T-helper 9 cell (primary cell): ENCODE measurements around the gene FBXO42.
"Not testable (repeated sequence)": the region's sequence is repeated elsewhere in the genome, so short reads cannot be mapped to it uniquely, and the experiment has no call there.

Experiments
- DNase-seq: peaks from one replicate; pipeline ENCODE4 v3.0.0-alpha.2; 2020

Gene FBXO42

GRCh38 chr1:16241221-16241708, 111.0 kb downstream of the FBXO42 start:
- DNase-seq: no peak

DNA sequence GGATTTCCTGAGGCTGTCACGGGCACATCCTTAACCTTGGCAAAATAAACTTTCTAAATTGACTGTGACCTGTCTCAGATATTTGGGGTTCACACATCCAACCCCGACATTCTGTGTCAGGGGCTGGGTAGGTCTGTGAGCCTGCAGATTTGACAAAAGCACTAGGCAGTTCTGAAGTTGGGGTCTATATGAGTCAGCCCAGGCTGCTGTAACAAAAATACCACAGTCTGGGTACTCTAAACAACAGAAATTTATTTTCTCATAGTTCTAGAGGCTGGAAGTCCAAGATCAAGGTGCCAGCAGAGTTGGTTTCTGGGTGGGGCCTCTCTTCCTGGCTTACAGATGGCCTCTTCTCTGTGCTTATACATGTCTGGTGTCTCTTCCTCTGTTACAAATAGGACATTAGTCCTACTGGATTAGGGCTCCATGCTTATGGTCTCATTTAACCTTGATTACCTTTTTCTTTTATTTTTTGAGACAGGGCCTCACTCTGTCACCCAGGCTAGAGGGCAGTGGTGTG, 112.2 kb downstream of the FBXO42 start:
- DNase-seq: no peak

DNA sequence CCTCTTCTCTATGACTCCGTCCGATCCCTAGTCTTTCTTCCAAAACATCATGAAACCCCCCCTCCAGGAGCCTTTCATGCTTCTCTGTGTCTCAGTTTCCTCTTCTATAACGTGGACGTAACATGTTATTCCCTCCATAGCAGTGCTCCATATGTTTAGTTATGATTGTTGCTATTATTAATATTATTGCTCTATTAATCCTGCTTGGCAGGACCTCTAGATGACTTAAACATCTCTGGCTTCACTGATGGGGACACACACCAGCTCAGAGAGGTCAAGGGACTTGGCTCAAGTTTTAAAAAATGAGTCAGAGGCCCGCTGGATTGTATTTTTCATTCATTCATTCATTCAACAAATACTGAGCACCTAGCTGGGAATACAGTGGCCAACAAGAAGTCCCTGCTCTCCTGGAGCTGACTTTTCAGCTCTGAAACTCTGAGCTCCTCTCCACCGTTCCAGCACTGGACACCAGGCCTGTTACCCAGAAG, 114.9 kb downstream of the FBXO42 start:
- DNase-seq: no peak

DNA sequence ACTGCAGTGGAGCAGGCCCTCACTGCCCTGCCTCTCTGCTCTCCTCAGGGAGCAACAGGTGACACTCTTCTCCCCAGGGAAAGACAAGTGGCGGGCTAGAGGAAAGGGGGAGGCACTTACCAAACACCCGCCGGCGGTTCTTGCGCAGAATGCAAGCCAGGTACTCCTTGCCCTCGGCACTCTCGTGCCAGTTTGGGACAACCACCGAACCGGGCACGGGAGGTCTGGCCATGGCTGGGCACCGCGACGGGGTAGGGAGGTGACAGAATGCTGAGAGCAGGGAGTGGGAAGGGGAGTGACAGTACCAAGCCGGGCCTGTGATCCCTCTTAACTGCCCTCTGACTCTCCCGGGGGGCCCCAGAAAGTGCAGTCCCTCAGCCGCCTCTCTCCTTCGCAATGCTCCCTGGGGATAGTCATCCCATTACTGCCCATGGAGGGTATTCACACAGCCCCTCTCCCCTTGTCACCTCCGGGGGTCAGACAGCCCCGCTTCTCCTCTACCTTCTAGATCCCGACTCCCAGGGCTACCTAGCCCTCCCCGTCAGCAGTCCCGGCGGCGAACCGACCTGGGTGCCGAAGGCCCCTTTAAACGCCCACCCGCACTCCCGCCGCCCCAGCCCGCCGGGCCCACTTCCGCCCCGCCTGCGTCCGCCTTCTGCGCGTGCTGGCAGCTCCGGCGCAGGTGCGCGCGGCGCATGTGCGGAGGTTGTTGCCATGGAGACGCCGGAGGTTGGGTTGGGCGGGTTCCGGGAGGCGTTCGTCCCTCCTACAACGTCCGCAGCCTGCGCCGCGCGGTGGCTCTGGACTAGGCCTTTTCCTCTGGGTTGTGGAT, 115.6 kb downstream of the FBXO42 start, which contains the start of gene CPLANE2:
TSS of gene CPLANE2 (minus strand) at position 673 of the 832 bp plus-strand sequence. CDS start at position 232, 441 bp downstream.
- peak; percentile 93 for DNase-seq

DNA sequence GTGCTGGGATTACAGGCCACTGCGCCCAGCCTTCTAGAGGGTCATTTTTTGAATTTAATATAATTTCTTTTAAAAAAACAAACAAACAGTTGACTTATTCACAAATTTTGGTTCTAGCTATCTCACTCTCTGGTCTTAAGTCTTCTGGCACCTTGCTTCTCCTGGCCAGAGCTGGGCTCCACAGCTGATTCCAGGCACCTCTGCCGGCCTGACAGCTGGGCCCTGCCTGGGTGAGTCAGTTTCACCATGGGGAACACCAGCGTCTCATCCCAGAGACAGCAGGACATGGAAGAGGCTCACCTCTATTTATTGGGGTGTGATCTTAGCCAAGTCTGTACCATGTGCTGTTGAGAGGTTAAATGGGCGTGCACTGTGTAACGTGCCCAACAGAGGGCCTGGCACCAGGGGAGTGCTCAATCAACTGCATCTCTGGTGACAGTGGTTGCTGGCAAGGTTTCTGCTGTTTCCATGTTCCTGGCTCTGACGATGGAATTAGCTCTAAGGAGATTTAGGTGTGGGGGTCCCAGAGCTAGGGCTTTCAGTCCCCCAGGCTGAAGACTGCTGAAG, 116.3 kb downstream of the FBXO42 start:
- peak; percentile 28 for DNase-seq

DNA sequence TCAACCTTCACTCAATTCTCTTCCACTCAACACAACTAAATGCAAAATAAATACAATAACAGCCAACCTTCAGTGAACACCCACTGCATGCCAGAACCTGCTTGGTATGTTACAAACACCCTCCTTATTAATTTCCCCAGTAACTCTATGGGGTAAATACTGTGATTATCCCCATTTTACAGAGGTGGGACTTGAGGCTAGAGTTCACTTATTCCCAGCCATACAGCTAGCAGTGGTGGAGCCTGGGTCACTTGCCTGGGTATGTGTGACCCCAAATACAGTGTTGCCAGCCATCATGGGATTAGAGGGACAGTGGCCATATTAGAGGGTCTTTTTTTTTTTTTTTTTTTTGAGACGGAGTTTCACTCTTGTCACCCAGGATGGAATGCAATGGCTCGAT, 116.9 kb downstream of the FBXO42 start:
- DNase-seq: no peak

GRCh38 chr1:16233431-16233830, 118.8 kb downstream of the FBXO42 start:
- no peak for DNase-seq

DNA sequence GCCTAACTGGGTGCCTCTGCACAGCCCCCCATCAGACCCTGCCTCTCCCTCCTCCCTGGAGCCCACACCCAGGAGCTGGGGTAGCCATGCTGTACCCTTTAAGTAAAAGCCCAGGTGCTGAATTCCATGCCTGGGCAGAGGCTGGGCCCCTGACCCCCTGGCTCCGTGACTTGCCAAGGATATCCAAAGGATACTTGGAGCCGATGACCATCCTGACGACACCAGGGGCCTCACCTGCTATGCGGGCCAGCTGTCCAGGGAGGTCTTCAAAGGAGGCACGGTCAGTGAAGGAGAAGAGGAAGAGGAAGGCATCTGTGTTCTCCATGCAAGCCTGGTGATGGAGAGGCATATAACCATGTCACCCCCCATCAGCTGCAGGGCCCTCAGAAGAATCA, 120.0 kb downstream of the FBXO42 start:
- no peak for DNase-seq

- DNase-seq: no peak
Measured at GRCh38 chr1:16231331-16232315, 120.7 kb downstream of the FBXO42 start.

DNA sequence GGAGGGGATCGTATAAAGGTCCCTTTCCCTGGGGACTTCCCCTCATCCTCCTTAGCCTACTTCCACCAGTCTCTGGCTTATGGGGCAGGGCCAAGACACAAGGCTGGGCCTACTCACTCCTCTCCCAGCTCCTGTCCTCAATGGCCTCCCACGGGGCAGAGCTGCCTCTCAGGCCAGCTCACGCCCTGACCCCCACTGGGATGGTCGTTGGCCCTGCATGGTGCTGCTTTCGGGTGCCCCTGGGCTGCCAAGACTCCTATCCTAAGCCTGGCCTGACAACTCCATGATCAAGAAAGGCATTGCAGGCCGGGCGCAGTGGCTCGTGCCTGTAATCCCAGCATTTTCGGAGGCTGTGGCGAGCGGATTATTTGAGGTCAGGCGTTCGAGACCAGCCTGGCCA, 121.5 kb downstream of the FBXO42 start:
- DNase-seq: no peak

- DNase-seq: no peak
Measured at GRCh38 chr1:16229976-16230740, 122.1 kb downstream of the FBXO42 start.

DNA sequence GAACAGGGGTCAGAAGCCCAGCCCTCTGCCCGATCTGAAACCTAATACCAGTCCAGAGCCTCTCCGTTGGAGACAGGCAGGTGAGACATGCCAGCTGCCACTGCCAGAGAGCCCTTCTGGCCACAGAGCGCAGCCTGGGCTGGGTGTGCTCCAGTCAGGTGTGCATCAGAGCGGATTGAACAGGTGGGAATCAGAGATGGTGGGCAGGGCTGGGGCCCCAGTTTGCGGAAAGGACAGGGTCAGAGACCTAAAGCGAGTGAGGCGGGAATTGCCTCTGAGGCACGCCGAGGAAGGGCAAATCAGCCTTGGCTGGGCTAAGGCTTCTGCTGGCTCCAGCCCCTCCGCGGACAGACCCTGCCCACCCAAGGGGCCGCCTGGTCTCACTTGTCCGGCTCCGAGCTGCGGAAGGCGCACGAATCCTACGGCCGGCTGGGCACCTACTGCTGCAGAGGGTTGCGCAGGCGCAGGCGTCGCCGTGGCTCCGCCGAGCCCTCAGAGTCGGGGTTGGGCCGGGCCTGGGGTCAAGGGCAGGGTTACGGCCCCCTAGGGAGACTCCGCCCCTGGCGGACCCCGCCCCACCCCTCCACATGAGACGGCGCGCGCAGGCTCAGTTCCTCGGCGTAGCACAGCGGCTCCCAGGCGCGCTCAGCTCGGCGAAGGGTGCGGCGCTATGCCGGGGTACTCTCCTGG, 125.6 kb downstream of the FBXO42 start:
- no peak for DNase-seq

GRCh38 chr1:16226129-16226489, 126.2 kb downstream of the FBXO42 start:
- DNase-seq: no peak

DNA sequence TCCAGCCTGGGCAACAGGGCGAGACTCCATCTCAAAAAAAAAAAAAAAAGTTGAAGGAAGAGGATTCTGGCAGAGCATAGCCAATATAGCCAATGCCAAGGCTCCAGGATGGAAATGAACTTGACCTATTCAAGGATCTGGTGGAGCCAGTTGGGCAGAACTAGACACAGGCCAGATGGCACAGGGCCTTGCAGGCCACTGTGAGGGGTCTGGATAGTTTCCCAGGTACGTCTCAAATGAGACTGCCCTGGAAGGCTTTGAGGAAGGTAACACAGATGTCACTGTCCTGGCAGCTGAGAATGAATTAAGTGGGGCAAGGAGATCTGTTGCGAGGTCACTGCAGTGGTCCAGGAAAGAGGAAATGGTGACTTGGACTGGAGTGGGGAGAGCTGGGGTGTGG, 127.8 kb downstream of the FBXO42 start:
- no peak for DNase-seq

DNA sequence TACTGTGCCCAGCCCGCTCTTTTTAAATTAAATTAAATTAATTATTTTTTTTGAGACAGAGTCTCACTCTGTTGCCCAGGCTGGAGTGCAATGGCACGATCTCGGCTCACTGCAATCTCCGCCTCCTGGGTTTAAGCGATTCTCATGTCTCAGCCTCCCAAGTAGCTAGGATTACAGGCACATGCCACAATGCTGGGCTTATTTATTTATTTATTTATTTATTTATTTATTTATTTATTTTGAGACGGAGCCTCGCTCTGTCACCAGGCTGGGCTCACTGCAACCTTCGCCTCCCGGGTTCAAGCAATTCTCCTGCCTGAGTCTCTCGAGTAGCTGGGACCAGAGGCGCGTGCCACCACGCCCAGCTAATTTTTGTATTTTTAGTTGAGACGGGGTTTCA, 129.6 kb downstream of the FBXO42 start:
- DNase-seq: not testable (repeated sequence)

GRCh38 chr1:16221499-16221898, 130.8 kb downstream of the FBXO42 start:
- no peak for DNase-seq

- DNase-seq: no peak
Measured at GRCh38 chr1:16219968-16220500, 132.2 kb downstream of the FBXO42 start.

DNA sequence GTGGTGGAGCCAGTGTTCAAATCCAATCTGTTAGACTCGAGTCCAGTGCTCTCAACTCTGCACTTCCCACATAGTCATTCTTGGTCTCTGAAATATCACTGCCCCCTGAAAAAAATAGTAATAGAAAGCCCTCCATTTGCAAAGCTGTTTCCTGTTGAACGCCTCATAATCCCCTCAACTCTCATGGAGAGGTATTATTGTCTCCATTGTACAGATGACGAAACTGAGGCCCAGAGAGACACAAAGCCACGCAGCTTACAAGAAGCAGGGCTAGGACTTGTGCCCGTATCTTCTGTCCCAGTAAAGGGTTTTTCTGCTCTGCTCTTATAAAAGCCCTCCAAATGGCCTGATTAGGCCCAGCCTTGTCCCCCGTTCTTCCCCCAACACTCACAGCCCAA, 133.6 kb downstream of the FBXO42 start:
- no peak for DNase-seq

DNA sequence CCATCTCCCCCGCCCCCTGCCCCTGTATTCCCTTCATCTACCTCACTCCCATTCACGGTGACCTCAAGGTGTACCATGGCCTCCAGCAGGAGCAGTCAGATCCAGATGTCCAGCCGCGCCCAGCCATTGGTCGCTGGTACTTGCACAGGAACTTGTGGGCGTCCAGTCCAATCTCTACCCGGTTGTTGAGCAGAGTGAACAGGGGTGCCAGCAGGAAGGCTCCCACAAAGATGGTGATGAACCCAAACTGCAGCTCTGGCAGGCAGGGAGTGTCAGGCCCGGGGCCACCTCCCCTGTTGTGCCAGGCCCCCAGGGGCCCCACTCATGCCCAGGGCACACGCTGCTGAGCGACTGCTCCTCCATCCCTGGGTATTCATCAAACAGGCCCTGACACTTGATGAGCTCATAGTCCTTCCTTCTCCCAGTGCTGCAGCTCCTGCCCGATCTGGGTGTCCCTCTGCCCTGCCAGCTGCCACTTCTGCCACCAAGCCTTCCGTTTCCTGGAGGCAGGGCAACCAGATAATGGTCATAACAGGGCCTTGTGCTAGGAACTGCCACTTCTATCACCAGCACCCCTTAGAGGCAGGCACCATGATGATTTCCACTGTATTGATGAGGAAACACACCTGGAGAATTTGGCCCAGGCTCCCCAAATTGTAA, 134.1 kb downstream of the FBXO42 start:
- DNase-seq: no peak

DNA sequence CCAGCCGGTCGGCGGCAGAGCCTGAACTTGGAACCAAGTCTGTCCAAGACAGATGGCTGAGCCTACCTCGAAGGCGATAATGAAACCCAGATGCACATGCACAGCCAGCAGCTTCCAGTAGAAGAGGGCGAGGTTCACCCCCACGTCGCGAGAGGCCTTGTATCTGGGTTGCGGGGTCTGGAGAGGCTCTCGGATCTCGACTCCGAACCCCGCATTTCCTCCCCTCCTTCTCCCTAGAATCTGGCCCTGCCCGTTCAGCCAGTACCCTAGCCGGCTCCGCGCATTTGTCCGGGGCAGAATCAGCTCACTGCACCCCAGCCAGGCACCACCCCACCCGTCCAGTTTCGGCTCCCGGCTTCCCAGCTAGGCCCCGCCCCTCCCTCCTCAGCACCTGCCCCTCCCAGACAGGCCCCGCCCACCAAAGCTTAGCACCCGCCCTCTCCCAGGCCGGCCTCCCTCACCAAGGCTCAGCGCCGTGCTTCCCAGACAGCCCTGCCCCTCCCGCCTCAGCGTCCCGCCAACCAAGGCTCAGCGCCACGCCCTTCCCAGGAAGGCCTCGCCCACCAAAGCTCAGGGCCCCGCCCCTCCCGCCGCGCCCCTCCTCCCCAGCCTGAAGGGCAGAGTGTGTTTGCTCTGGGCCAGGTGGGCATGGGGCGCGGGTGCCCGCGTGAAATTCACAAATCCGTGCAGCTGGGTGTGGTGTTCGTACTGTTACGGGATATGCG, 135.1 kb downstream of the FBXO42 start:
- peak; percentile 95 for DNase-seq
